SK-N-SH (cell line): ENCODE measurements around the gene SH2D3C. TPM values are rescaled to one million over a fixed set of nuclear protein-coding genes. Genes with fewer than 3 reads are reported as not detected.

Source experiments
- CTCF ChIA-PET: fragments of 300-600, 350-600 bp; formaldehyde crosslinking; extraction: SDS; loops from one replicate; lab custom pipeline; 2021; lab: Yijun Ruan, JAX
- POLR2A ChIA-PET: fragments of 350-600 bp; sonication (Branson Sonifier 250); formaldehyde crosslinking; extraction: SDS; loops from one replicate; lab custom pipeline; 2020; ENCODE audit warnings: antibody characterized with exemption, inconsistent platforms; lab: Yijun Ruan, JAX
- DNase-seq: peaks from one replicate; pipeline ENCODE4 v3.0.0; 2012
- H2AFZ ChIP-seq: fragments of 200-600 bp; sonication (generic); 2 replicates; pipeline ENCODE4 v1.8.1; 2016; ENCODE audit warnings: antibody characterized with exemption, mild to moderate bottlenecking, low read depth
- H3F3A ChIP-seq: fragments of 200-600 bp; sonication (generic); replicated peaks from 2 replicates; pipeline ENCODE3; 2016; ENCODE audit warnings: antibody characterized with exemption, mild to moderate bottlenecking; ENCODE audit not compliant: insufficient read depth
- H3K27ac ChIP-seq, 2 experiments: fragments of 200-500 bp in 1 of 2; fragments of 200-600 bp in 1 of 2; sonication (Bioruptor generic) in 1 of 2; sonication (generic), shearing (Covaris generic) in 1 of 2; 2 replicates each; pipeline versions ENCODE4 v1.5.1 to v1.6.1; 2014 to 2016; ENCODE audit warnings: low read depth in 2 of 2, inconsistent platforms in 1 of 2, low read length in 1 of 2, mild to moderate bottlenecking in 1 of 2, mixed read lengths in 1 of 2
- H3K27me3 ChIP-seq: fragments of 200-600 bp; sonication (generic), shearing (Covaris generic); 2 replicates; pipeline ENCODE4 v1.6.1; 2016; ENCODE audit warnings: mixed run types; ENCODE audit not compliant: insufficient read depth
- H3K36me3 ChIP-seq, 2 experiments: fragments of 200-500 bp in 1 of 2; fragments of 200-600 bp in 1 of 2; sonication (Bioruptor generic) in 1 of 2; sonication (generic) in 1 of 2; replicated peaks in 1 of 2; 2 replicates each; pipeline versions ENCODE3 to v1.5.1; 2014 to 2016; ENCODE audit warnings: low read length in 1 of 2, mild to moderate bottlenecking in 1 of 2; ENCODE audit not compliant: insufficient read depth in 2 of 2, control insufficient read depth in 1 of 2
- H3K4me1 ChIP-seq, 2 experiments: fragments of 200-500 bp in 1 of 2; fragments of 200-600 bp in 1 of 2; sonication (Bioruptor generic) in 1 of 2; sonication (generic), shearing (Covaris generic) in 1 of 2; 2 replicates each; pipeline versions ENCODE4 v1.5.1 to v1.6.1; 2014 to 2016; ENCODE audit warnings: low read depth in 1 of 2, low read length in 1 of 2, mixed run types in 1 of 2; ENCODE audit not compliant: insufficient read depth in 2 of 2, control insufficient read depth in 1 of 2
- H3K4me2 ChIP-seq: fragments of 200-600 bp; sonication (generic), shearing (Covaris generic); 2 replicates; pipeline ENCODE4 v1.6.1; 2017; ENCODE audit warnings: mixed run types
- H3K4me3 ChIP-seq, 2 experiments: fragments of 200-500 bp in 1 of 2; fragments of 200-600 bp in 1 of 2; sonication (Bioruptor generic) in 1 of 2; sonication (generic), shearing (Covaris generic) in 1 of 2; 2 replicates each; pipeline versions ENCODE4 v1.5.1 to v1.8.1; 2014 to 2016; ENCODE audit warnings: low read depth in 2 of 2, inconsistent platforms in 1 of 2, low read length in 1 of 2, mild to moderate bottlenecking in 1 of 2, mixed read lengths in 1 of 2, moderate library complexity in 1 of 2
- H3K79me2 ChIP-seq: fragments of 200-600 bp; sonication (generic); 2 replicates; pipeline ENCODE4 v1.8.1; 2017; ENCODE audit warnings: mild to moderate bottlenecking; ENCODE audit not compliant: insufficient read depth
- H3K9ac ChIP-seq: fragments of 200-600 bp; sonication (generic); 2 replicates; pipeline ENCODE4 v1.6.1; 2017; ENCODE audit warnings: mixed run types
- H3K9me2 ChIP-seq: fragments of 200-600 bp; sonication (generic); 2 replicates; pipeline ENCODE4 v1.6.1; 2017; ENCODE audit warnings: mixed run types
- H3K9me3 ChIP-seq: fragments of 200-600 bp; sonication (generic); 2 replicates; pipeline ENCODE4 v1.6.1; 2017; ENCODE audit warnings: mixed run types, mild to moderate bottlenecking, moderate library complexity
- H4K20me1 ChIP-seq: fragments of 200-600 bp; sonication (generic); 2 replicates; pipeline ENCODE4 v1.6.1; 2017; ENCODE audit warnings: mild to moderate bottlenecking, mixed run types; ENCODE audit not compliant: insufficient read depth
- JUND ChIP-seq: IDR thresholded peaks from 2 replicates; pipeline ENCODE4 v1.4.0; 2012
- NFIC ChIP-seq: IDR thresholded peaks from 2 replicates; pipeline ENCODE4 v1.4.0; 2012; ENCODE audit warnings: borderline replicate concordance
- RAD21 ChIP-seq: IDR thresholded peaks from 2 replicates; pipeline ENCODE4 v1.6.1; 2012; ENCODE audit warnings: mild to moderate bottlenecking, low read length
- RCOR1 ChIP-seq: fragments of 150-350 bp; IDR thresholded peaks from 2 replicates; pipeline ENCODE4 v1.6.1; 2017; ENCODE audit warnings: antibody characterized with exemption, low read length
- SIN3A ChIP-seq: IDR thresholded peaks from 2 replicates; pipeline ENCODE4 v1.6.1; 2012; ENCODE audit warnings: low read depth, mild to moderate bottlenecking, low read length, moderate library complexity, borderline replicate concordance
- TCF12 ChIP-seq: IDR thresholded peaks from 2 replicates; pipeline ENCODE4 v1.4.0; 2012
- YY1 ChIP-seq: IDR thresholded peaks from 2 replicates; pipeline ENCODE4 v1.4.0; 2012; ENCODE audit warnings: low read depth, mild to moderate bottlenecking
- WGBS: methylation state at CpG from one replicate; pipeline ENCODE4 v1.1.6; 2017; ENCODE audit warnings: low lambda C conversion rate; 5-methylcytosine and 5-hydroxymethylcytosine counted together
- polyA plus RNA-seq, 3 experiments: library from polyadenylated mRNA; depleted of rRNA; stranded (reverse); fragments of >200 nt; gene quantifications; 2 replicates each; pipeline ENCODE4 v1.2.3, GENCODE V29; 2012
- TF ChIP-seq, protein P1 (sequence below): fragments of 200-600 bp; sonication (generic); IDR thresholded peaks from 2 replicates; pipeline ENCODE4 v1.6.1; 2017; ENCODE audit warnings: antibody characterized with exemption, mild to moderate bottlenecking, moderate library complexity
- TF ChIP-seq, protein P2 (sequence below): IDR thresholded peaks from 2 replicates; pipeline ENCODE4 v1.6.1; 2012; ENCODE audit warnings: mild to moderate bottlenecking, low read depth, low read length, moderate library complexity

SH2D3C gene
- polyA plus RNA-seq, 1 of the 3 experiments (the other 2 are of a cell fraction), result 0.15 TPM

GRCh38 chr9:127805620-127806019, 27.2 kb upstream of the SH2D3C start:
- Histone ChIP-seq H3K9me3 (no peaks in the 10 kb centered on the region), H3K9ac (no peak overlapping the region), H3K4me1 (peaks cover 13 to 16% of the 10 kb centered on the region in 2 experiments; a peak in 3 of 4 replicates), H2AFZ (no peak overlapping the region), H3K9me2 (no peaks in the 10 kb centered on the region), H3K27me3 (no peaks in the 10 kb centered on the region), H3F3A (peaks cover 16% of the 10 kb centered on the region), H3K27ac (no peak overlapping the region), H3K4me3 (no peak overlapping the region), H3K36me3 (peaks cover 28 to 35% of the 10 kb centered on the region in 2 experiments), H4K20me1 (no peaks in the 10 kb centered on the region), H3K79me2 (peaks cover 35% of the 10 kb centered on the region), H3K4me2 (no peak overlapping the region)
- DNase-seq, result peak; percentile 62
- ChIA-PET POLR2A (interaction anchor here (0.6 to 1.1 kb wide), 2 partner anchors 10 to 129 kb away, joined by 3 read pairs; no protein-coding TSS in a partner anchor), CTCF (interaction anchor here (0.6 to 4.0 kb wide), 4 partner anchors 23 to 90 kb away, joined by 3 to 17 read pairs (median 5); partner anchors contain the start of gene PTRH1)
- 87% methylated on average over 8 of the region's 8 CpGs for WGBS
- TF ChIP-seq RCOR1, result no peak
- TF ChIP-seq, protein P1, sequence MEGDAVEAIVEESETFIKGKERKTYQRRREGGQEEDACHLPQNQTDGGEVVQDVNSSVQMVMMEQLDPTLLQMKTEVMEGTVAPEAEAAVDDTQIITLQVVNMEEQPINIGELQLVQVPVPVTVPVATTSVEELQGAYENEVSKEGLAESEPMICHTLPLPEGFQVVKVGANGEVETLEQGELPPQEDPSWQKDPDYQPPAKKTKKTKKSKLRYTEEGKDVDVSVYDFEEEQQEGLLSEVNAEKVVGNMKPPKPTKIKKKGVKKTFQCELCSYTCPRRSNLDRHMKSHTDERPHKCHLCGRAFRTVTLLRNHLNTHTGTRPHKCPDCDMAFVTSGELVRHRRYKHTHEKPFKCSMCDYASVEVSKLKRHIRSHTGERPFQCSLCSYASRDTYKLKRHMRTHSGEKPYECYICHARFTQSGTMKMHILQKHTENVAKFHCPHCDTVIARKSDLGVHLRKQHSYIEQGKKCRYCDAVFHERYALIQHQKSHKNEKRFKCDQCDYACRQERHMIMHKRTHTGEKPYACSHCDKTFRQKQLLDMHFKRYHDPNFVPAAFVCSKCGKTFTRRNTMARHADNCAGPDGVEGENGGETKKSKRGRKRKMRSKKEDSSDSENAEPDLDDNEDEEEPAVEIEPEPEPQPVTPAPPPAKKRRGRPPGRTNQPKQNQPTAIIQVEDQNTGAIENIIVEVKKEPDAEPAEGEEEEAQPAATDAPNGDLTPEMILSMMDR, result peak; percentile 59

DNA sequence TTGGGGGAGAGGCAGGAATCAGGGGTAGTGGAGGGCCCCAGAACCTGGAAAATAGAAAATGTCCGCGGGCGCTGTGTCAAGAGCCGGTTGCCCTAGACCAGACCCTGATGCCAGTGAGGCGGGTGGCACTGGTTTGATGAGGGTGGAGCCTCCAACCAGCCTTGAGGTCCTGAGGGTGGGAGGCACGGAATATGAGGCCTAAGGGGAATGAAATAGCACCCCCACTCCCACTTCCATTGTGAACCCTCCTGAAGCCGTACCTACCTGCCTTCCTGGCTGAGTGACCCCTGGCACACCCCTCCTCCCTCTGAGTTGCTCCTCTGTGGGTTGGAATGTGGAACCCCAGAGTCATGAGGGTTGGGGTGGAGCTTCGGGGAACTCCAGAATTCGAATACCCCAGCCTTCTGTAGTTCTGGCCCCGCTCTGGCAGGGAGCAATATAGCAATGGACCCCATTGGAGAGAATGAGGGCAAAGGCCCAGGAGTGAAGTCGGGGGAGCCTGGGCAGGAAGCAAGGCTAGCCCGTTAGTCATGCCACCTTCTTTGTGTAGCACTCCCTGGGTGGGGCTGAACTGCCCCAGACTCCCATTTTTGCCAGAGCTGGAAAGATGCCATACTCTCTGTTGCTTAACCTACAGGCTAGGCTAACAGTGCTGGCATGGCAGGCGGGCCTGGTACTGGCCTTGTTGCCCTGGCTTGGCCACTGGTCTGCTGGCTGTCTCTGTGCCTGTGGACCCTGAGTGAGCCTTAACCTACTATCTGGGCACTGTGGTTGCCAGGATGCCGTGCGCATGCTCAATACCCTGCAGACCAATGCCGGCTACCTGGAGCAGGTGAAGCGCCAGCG, 25.3 kb upstream of the SH2D3C start:
- ChIA-PET POLR2A (interaction anchor here (0.6 to 1.6 kb wide), 3 partner anchors 18 to 66 kb away, joined by 3 to 4 read pairs (median 4); partner anchors contain the start of gene CDK9), CTCF (interaction anchor here (0.7 to 4.0 kb wide), 4 partner anchors 10 to 118 kb away, joined by 3 to 17 read pairs (median 4); no protein-coding TSS in a partner anchor)
- peaks cover 35% of the 10 kb centered on the region for H3K79me2 ChIP-seq
- peaks cover 16 to 28% of the 10 kb centered on the region in 2 experiments for H3K36me3 ChIP-seq
- peak; percentile 64 for DNase-seq
- peaks cover 16% of the 10 kb centered on the region for H3F3A ChIP-seq
- H3K27ac ChIP-seq, result peak overlapping the region; percentile 86 to 92
- no peaks in the 10 kb centered on the region for H3K27me3 ChIP-seq
- TF ChIP-seq RAD21, result no peak
- TF ChIP-seq NFIC, result no peak; the same call in 1 of the 2 replicates
- TF ChIP-seq, protein P1, result no peak
- no peak for TF ChIP-seq TCF12
- no peak for TF ChIP-seq YY1
- no peak for TF ChIP-seq SIN3A
- no peak for TF ChIP-seq JUND
- TF ChIP-seq, protein P2, sequence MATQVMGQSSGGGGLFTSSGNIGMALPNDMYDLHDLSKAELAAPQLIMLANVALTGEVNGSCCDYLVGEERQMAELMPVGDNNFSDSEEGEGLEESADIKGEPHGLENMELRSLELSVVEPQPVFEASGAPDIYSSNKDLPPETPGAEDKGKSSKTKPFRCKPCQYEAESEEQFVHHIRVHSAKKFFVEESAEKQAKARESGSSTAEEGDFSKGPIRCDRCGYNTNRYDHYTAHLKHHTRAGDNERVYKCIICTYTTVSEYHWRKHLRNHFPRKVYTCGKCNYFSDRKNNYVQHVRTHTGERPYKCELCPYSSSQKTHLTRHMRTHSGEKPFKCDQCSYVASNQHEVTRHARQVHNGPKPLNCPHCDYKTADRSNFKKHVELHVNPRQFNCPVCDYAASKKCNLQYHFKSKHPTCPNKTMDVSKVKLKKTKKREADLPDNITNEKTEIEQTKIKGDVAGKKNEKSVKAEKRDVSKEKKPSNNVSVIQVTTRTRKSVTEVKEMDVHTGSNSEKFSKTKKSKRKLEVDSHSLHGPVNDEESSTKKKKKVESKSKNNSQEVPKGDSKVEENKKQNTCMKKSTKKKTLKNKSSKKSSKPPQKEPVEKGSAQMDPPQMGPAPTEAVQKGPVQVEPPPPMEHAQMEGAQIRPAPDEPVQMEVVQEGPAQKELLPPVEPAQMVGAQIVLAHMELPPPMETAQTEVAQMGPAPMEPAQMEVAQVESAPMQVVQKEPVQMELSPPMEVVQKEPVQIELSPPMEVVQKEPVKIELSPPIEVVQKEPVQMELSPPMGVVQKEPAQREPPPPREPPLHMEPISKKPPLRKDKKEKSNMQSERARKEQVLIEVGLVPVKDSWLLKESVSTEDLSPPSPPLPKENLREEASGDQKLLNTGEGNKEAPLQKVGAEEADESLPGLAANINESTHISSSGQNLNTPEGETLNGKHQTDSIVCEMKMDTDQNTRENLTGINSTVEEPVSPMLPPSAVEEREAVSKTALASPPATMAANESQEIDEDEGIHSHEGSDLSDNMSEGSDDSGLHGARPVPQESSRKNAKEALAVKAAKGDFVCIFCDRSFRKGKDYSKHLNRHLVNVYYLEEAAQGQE, result no peak
- H2AFZ ChIP-seq, result peak overlapping the region; percentile 81
- no peaks in the 10 kb centered on the region for H3K9me2 ChIP-seq
- WGBS, result 37% methylated on average over 14 of the region's 18 CpGs
- peak overlapping the region; percentile 91 for H3K4me2 ChIP-seq
- peak overlapping the region; percentile 76 to 87 for H3K4me3 ChIP-seq
- H3K9ac ChIP-seq, result peak overlapping the region; percentile 99
- H3K9me3 ChIP-seq, result no peaks in the 10 kb centered on the region
- peaks cover 13 to 16% of the 10 kb centered on the region in 2 experiments; a peak in 3 of 4 replicates for H3K4me1 ChIP-seq
- H4K20me1 ChIP-seq, result no peaks in the 10 kb centered on the region
